Heart left ventricle (tissue), 16 donors: ENCODE data around the gene RAB30. TPM values are rescaled to one million over a fixed set of nuclear protein-coding genes. Genes with fewer than 3 reads are reported as not detected.

Source experiments
- ATAC-seq, 4 donors: fragments of 200-7000 bp; cut with Tn5 transposase; one replicate each; pipeline ENCODE4 v1.9.1; 2020 to 2022; ENCODE audit warnings: moderate library complexity in 4 of 4, mild to moderate bottlenecking in 3 of 4, moderate number of reproducible peaks in 1 of 4
- DNase-seq, 5 donors: peaks; one replicate each; pipeline ENCODE4 v3.0.0-alpha.2; 2020
- H3K27ac ChIP-seq, 12 donors: fragments of 200-600 bp; sonication (generic) in 4 of 12; one replicate each; pipeline versions ENCODE4 v1.5.0 to v1.8.0; 2016 to 2022; ENCODE audit warnings: mild to moderate bottlenecking in 2 of 12
- H3K27me3 ChIP-seq, 9 donors: fragments of 200-600 bp; sonication (generic) in 2 of 9; one replicate each; pipeline versions ENCODE4 v1.5.1 to v1.8.0; 2016 to 2022; ENCODE audit warnings: mild to moderate bottlenecking in 3 of 9
- H3K36me3 ChIP-seq, 9 donors: fragments of 200-600 bp; sonication (generic) in 2 of 9; one replicate each; pipeline versions ENCODE4 v1.5.0 to v1.8.0; 2018 to 2022; ENCODE audit warnings: mild to moderate bottlenecking in 2 of 9
- H3K4me1 ChIP-seq, 12 donors: fragments of 200-600 bp; sonication (generic) in 4 of 12; one replicate each; pipeline versions ENCODE4 v1.5.0 to v1.8.0; 2016 to 2022; ENCODE audit warnings: mild to moderate bottlenecking in 3 of 12
- H3K4me3 ChIP-seq, 12 donors: fragments of 200-600 bp; sonication (generic) in 4 of 12; one replicate each; pipeline versions ENCODE4 v1.5.0 to v1.8.0; 2017 to 2022; ENCODE audit warnings: mild to moderate bottlenecking in 9 of 12, moderate library complexity in 4 of 12
- H3K9me3 ChIP-seq, 12 donors: fragments of 200-600 bp; sonication (generic) in 4 of 12; one replicate each; pipeline versions ENCODE4 v1.5.0 to v1.8.0; 2016 to 2022; ENCODE audit warnings: mild to moderate bottlenecking in 1 of 12
- POLR2A ChIP-seq, 2 donors: fragments of 450-650 bp; IDR thresholded peaks; one replicate each; pipeline ENCODE4 v1.6.1; 2017; ENCODE audit warnings: antibody characterized with exemption in 2 of 2, mild to moderate bottlenecking in 2 of 2, moderate library complexity in 2 of 2
- WGBS, 4 donors: extraction: QIAGEN DNeasy Blood & Tissue Kit in 2 of 4; methylation state at CpG; one replicate each; pipeline versions ENCODE4 v1.1.5 to v1.1.7; 2013 to 2018; 5-methylcytosine and 5-hydroxymethylcytosine counted together
- intact Hi-C, 10 donors: fragments of 100-400 bp; cut with DNase I; formaldehyde crosslinking; loops; one replicate each; pipeline versions ENCODE4 v1.11.1 to v1.14.2; 2022
- polyA plus RNA-seq, 2 donors: library from polyadenylated mRNA; stranded (reverse); fragments of 200-250 nt; gene quantifications; one replicate each; pipeline ENCODE4 v1.2.3, GENCODE V29; 2013
- total RNA-seq, 9 donors: library from RNA; depleted of rRNA in 2 of 9; stranded (reverse); fragments of >200 nt in 2 of 9; fragmentation: NEBNext Ultra II Directional in 3 of 9; extraction: Animal tissue kit (Norgen Biotek cat#: 25700) in 3 of 9; gene quantifications; one replicate each; pipeline versions ENCODE4 v1.1.0 to v1.2.4, GENCODE V29; 2016 to 2023
- TF ChIP-seq, protein P1 (sequence below), 12 donors: fragments of 200-600 bp; sonication (generic) in 4 of 12; IDR thresholded peaks; one replicate each; pipeline versions ENCODE4 v1.5.0 to v1.8.0; 2018 to 2022; ENCODE audit warnings: antibody characterized with exemption in 12 of 12, mild to moderate bottlenecking in 5 of 12
- donor health status: ischemic (EF 13 %, LVEDD 7.1; RV severe dilation, severe dysfunction).
- donor health status: healthy with polysubstance abuse.
- donor health status: DM: no; HTN: yes; CAD: no.
- donor health status: DM: no; HTN: no; CAD: no.
- donor health status: ischemic (EF 25% LVEDD 6.9; RV normal size, moderate dysfunction).
- donor health status: ischemic (EF 25% LVEDD 5.7; RV mildly dilated, moderate dysfunction).
- donor health status: healthy.
- donor health status: DM: yes; HTN: yes; CAD: no.
- donor health status: ischemic (EF 35%, LVEDD 5.7; RV mildly dilated, moderate dysfunction).
- donor health status: nonischemic (EF 11% LVEDD 7.7; RV severe dilation, severe dysfunction).
- donor health status: DM: yes; HTN: yes; CAD: no.
- donor health status: PGD.
- donor health status: ischemic (EF 29% LVEDD 5.4; RV normal size, mild dysfunction).
- donor health status: nonischemic (EF 23%, LVEDD 6.1; RV moderate dilation, normal function).

The RAB30 gene
- total and polyA plus RNA-seq, 11 donors, result 4.4 to 28.4 (median 18.8) TPM

DNA sequence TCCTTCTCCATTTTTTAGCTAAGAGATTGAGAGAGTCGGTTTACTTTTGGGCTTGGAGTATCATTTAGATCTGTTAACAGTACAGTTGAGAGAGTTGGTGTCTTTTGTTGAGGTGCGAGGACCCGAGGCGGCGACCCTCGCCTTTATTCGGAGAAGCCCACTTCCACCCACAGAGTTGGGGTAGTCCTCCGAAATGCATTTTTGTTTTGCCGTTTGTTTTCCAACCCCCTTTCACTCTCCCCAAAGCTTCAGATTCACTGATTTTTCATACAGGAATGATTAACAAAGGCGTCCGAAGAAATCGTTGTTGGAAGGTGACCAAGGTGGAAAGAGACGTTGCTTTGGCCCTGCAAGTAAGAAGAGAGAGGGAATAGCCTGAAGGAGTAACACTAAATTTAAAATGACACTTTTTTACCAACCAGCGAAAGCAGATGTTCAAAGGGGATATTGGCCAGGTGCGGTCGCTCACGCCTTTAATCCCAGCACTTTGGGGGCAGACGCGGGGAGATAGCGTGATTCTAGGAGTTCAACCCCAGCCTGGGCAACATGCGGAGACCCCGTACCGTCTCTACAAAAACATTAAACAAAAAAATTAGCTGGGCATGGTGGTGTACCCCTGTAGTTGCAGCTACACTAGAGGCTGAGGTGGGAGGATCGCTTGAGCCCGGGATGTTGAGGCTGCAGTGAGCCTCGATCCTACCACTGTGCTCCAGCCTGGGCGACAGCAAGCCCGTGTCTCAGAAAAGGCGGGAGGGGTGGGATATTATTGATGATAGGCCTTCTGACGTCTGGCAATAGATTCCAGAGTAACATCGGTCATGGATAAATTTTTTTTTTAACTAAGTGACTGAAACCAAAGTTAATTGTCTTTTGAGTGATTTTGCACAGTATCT, 899 bp upstream of the RAB30 start:
- H3K36me3 ChIP-seq, result peaks cover 0 to 35% (median 24%) of the 10 kb centered on the region in 9 donors
- DNase-seq (no peak), ATAC-seq (no peak)
- H3K27me3 ChIP-seq, result no peaks in the 10 kb centered on the region
- intact Hi-C loops, result loop anchor here in 9 of 10 donors (1.0 to 10.0 kb wide), 17 partner anchors 32 to 215 kb away; partner anchors contain the start of genes PCF11 (in 6 of the 9), DDIAS (in 3 of the 9), PRCP (in 3 of the 9) and ANKRD42 (in 2 of the 9)
- H3K4me1 ChIP-seq, result peaks cover 12 to 62% (median 39%) of the 10 kb centered on the region in 12 donors
- no peaks in the 10 kb centered on the region for H3K9me3 ChIP-seq
- TF ChIP-seq, protein P1, sequence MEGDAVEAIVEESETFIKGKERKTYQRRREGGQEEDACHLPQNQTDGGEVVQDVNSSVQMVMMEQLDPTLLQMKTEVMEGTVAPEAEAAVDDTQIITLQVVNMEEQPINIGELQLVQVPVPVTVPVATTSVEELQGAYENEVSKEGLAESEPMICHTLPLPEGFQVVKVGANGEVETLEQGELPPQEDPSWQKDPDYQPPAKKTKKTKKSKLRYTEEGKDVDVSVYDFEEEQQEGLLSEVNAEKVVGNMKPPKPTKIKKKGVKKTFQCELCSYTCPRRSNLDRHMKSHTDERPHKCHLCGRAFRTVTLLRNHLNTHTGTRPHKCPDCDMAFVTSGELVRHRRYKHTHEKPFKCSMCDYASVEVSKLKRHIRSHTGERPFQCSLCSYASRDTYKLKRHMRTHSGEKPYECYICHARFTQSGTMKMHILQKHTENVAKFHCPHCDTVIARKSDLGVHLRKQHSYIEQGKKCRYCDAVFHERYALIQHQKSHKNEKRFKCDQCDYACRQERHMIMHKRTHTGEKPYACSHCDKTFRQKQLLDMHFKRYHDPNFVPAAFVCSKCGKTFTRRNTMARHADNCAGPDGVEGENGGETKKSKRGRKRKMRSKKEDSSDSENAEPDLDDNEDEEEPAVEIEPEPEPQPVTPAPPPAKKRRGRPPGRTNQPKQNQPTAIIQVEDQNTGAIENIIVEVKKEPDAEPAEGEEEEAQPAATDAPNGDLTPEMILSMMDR (IDR thresholded peaks at IDR 0.05), result no peak
- no peak for TF ChIP-seq POLR2A (IDR thresholded peaks at IDR 0.05)
- peak overlapping the region; percentile 56 to 95 (median 84) for H3K4me3 ChIP-seq
- WGBS, 4 donors, result 11 to 13% (median 13%) methylated on average over 31 of the region's 31 CpGs
- peak overlapping the region; percentile 63 to 95 (median 93) for H3K27ac ChIP-seq

GRCh38 chr11:83070731-83071566, 748 bp downstream of the RAB30 start:
- Histone ChIP-seq H3K4me3 (peak overlapping the region; percentile 56 to 95 (median 84)), H3K36me3 (peaks cover 0 to 23% (median 11%) of the 10 kb centered on the region in 9 donors), H3K27ac (peak overlapping the region; percentile 63 to 95 (median 92)), H3K27me3 (no peaks in the 10 kb centered on the region), H3K4me1 (peaks cover 12 to 69% (median 41%) of the 10 kb centered on the region in 12 donors), H3K9me3 (no peaks in the 10 kb centered on the region)
- WGBS, 4 donors, result 0 to 2% (median 1%) methylated on average over 22 of the region's 22 CpGs
- intact Hi-C loops, result loop anchor here (1.0 to 10.0 kb wide), 15 partner anchors 37 to 216 kb away; partner anchors contain the start of genes PCF11 (in 7 of the 10), DDIAS (in 3 of the 10), PRCP (in 3 of the 10) and ANKRD42 (in 2 of the 10)
- TF ChIP-seq, protein P1 (IDR thresholded peaks at IDR 0.05), result no peak
- TF ChIP-seq POLR2A (IDR thresholded peaks at IDR 0.05), result no peak
- ATAC-seq (peak; percentile 13 to 34 (median 22)), DNase-seq (peak in 4 of 5 donors; percentile 57 to 64 (median 60))

DNA sequence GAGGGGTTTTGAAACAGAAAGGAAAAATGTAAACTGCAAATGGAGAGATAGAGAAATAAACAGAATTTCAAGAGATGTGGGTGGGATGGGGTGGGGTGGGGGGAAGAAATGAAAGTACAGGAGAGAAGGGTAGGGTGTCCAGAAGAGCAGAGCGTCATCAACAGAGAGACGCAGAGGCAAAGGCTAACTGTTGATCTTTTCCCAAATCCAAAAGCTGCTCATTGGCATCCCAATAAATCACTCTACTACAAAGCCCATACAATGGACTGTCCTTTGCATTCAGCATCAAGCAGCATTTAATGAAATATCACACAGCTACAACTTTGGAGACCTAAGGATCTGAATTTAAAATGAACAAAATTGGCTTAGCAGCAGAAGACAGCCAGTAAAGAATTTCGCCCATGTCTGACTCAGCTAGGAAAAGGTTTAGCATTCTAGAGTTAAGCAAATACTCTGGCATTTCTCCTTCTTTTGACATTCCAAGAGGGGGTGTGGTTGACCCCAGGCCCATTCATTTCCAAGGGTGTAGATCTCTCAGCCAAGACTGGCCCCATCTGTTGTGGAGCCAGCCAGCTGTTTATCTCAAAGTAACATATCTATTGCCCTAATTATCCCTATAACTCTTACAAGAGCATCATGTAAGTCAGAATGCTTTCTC, 1.5 kb downstream of the RAB30 start:
- Histone ChIP-seq H3K36me3 (peaks cover 0 to 17% (median 11%) of the 10 kb centered on the region in 9 donors), H3K4me1 (peaks cover 12 to 75% (median 48%) of the 10 kb centered on the region in 12 donors), H3K27ac (peak overlapping the region in 11 of 12 donors; percentile 80 to 95 (median 93)), H3K4me3 (peak overlapping the region; percentile 56 to 95 (median 84)), H3K9me3 (no peaks in the 10 kb centered on the region), H3K27me3 (no peaks in the 10 kb centered on the region)
- intact Hi-C loops, result loop anchor here (2.0 to 10.0 kb wide), 13 partner anchors 63 to 217 kb away; partner anchors contain the start of genes PCF11 (in 6 of the 10), DDIAS (in 3 of the 10), PRCP (in 3 of the 10) and ANKRD42 (in 2 of the 10)
- 37 to 63% (median 51%) methylated on average over 3 of the region's 3 CpGs for WGBS, 4 donors
- DNase-seq, result no peak
- TF ChIP-seq, protein P1 (IDR thresholded peaks at IDR 0.05), result no peak
- no peak for TF ChIP-seq POLR2A (IDR thresholded peaks at IDR 0.05)
- no peak for ATAC-seq
